Right ventricle myocardium inferior (tissue), 1 donor: ENCODE data around the gene PPM1M. TPM values are rescaled to one million over a fixed set of nuclear protein-coding genes. Genes with fewer than 3 reads are reported as not detected.
A peak's percentile ranks its signal among the peaks of the same experiment; 100 is the strongest.
"Not testable (repeated sequence)": the region's sequence is repeated elsewhere in the genome, so short reads cannot be mapped to it uniquely, and the experiment has no call there.

Experiments
- ATAC-seq: fragments of 200-7000 bp; cut with Tn5 transposase; one replicate; pipeline ENCODE4 v1.9.1; 2020; ENCODE audit warnings: mild to moderate bottlenecking, moderate library complexity
- DNase-seq: peaks from one replicate; pipeline ENCODE4 v3.0.0; 2021; ENCODE audit errors: missing footprints
- intact Hi-C: fragments of 100-400 bp; cut with DNase I; formaldehyde crosslinking; loops from one replicate; pipeline ENCODE4 v1.11.0; 2022
- total RNA-seq: library from RNA; stranded (reverse); fragmentation: NEBNext Ultra II Directional; extraction: Animal tissue kit (Norgen Biotek cat#: 25700); gene quantifications from one replicate; pipeline ENCODE4 v1.2.1, GENCODE V29; 2021
- donor health status: DM: no; HTN: yes; CAD: no; lungs with severe emphysema.

PPM1M gene
- total RNA-seq, 1 donor from 2014 or later = 8.7 TPM

- ATAC-seq = no peak
- DNase-seq = no peak
- intact Hi-C loops = no loop called here
Observed at GRCh38 chr3:52281981-52282801, 36.6 kb downstream of the PPM1M start.

GRCh38 chr3:52283306-52283705 lies 37.7 kb downstream of the PPM1M start:
- DNase-seq = no peak
- intact Hi-C loops = no loop called here
- no peak for ATAC-seq

DNA sequence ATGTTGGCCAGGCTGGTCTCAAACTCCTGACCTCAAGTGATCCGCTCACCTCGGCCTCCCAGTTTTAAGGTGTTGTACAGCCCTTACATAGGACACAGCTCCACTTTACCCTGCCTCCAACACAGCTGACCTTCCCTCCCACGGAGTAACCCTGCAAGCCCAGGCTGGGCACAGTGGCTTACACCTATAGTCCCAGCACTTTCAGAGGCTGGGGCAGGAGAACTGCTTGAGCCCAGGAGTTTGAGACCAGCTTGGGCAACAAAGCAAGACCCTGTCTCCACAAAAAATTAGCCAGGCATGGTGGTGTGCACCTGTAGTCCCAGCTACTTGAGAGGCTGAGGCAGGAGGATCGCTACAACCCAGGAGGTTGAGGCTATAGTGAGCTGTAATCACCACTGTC lies 38.5 kb downstream of the PPM1M start:
- DNase-seq, ATAC-seq, intact Hi-C loops: not testable (repeated sequence)

DNA sequence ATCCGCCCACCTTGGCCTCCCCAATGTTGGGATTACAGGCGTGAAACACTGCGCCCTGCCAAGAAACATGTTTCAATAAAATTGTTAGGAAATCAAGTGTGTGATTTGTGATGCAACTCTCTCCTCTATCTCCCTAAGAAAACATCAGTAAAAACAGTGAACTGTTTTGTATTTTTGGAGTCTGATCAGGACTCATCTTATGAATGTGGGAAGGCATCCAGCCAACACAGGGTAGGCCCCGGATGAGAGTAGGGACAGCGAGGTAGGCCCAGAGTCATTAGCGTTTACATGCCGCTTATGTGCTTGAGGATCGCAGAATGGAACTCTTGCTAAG lies 41.2 kb downstream of the PPM1M start:
- no peak for ATAC-seq
- no peak for DNase-seq
- intact Hi-C loops = no loop called here

GRCh38 chr3:52288674-52289073 lies 43.1 kb downstream of the PPM1M start:
- no peak for ATAC-seq

GRCh38 chr3:52289338-52289746 lies 43.8 kb downstream of the PPM1M start:
- no peak for DNase-seq
- intact Hi-C loops = no loop called here
- no peak for ATAC-seq

More at GRCh38 chr3:52288674-52289073, 43.1 kb downstream of the PPM1M start:
- intact Hi-C loops = no loop called here
- DNase-seq = no peak

GRCh38 chr3:52289747-52290595 lies 44.4 kb downstream of the PPM1M start:
- intact Hi-C loops = no loop called here
- DNase-seq (peak; percentile 68), ATAC-seq (no peak)

- ATAC-seq (no peak), DNase-seq (no peak)
- intact Hi-C loops = loop anchor here (1.0 kb wide), 1 partner anchor 48 kb away; no protein-coding TSS in a partner anchor
Observed at GRCh38 chr3:52290596-52291507, 45.3 kb downstream of the PPM1M start.

- no peak for ATAC-seq
- DNase-seq = no peak
- intact Hi-C loops = loop anchor here (1.0 kb wide), 1 partner anchor 48 kb away; no protein-coding TSS in a partner anchor
Observed at GRCh38 chr3:52291508-52292181, 46.1 kb downstream of the PPM1M start.

- intact Hi-C loops = no loop called here
- DNase-seq = no peak
- no peak for ATAC-seq
Observed at GRCh38 chr3:52292247-52293065, 46.9 kb downstream of the PPM1M start.

DNA sequence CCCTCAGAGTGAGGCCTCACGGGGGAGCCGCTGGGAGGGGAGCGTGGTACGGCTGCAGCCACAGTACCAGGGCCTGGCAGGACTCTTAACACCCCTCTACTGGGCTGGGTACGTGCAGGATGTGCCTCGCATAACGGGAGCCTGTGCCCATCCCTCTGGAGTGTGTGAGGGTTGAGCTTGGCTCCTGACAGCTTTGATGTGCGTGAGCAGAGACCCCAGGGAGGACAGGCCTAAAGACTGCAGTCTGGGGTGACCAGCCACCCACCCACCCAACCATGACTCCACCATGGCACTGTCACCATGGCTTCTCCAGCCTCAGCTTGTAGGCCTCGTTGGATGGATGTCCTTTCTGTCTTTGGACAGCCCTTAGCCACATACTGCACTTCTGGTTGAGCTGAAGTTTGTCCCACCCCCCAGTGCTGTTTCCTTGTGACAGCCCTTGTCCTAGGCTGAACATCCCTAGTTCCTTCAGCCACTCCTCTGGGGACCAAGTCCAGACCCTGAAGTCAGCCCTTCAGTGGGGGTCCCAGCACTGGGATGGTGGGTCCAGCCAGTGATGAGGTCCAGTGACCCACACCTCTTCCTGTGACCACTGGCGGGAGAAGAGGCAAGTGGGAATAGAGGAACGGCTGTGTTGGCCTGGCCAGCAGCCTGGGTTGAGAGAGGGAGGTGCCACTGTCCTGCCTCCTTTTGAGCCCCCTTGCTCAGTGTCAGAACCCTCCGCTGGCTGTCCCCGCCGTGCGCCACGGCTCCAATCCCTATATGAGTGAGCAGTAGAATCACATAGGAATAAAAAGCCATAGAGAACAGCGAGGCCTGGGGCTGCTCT lies 48.1 kb downstream of the PPM1M start:
- ATAC-seq (no peak), DNase-seq (no peak)
- intact Hi-C loops = no loop called here

- DNase-seq (no peak), ATAC-seq (no peak)
- intact Hi-C loops = no loop called here
Observed at GRCh38 chr3:52294320-52295150, 49.0 kb downstream of the PPM1M start.

DNA sequence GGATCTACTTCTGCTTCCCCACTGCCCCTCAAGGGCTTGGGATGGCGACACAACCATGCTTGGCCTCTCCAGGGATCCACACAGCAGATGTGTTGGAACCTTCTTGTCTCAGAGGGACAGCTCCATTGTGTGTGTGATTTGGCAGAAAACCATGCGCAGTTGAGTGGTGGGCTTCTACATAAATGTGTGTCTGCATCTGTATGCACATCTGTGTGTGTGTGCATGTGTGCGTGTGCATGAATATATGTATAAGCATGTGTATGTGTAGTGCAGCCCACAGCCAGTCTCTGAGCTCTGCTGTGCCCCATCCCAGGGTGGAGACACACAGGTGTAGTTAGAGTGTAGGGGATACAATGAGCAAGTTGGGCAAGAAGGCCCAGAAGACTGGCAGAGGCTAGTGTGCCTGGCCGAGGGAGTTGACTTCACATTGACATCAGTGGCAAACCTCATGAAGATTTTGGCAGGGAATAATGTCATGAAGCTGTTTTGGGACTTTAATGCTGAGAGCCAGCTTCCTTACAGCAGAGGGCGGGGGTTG lies 50.2 kb downstream of the PPM1M start:
- ATAC-seq (no peak), DNase-seq (no peak)
- intact Hi-C loops = no loop called here

GRCh38 chr3:52297242-52298148 lies 51.9 kb downstream of the PPM1M start:
- intact Hi-C loops = no loop called here
- no peak for ATAC-seq
- DNase-seq = no peak
